Kidney epithelial cell (primary cell): ENCODE measurements around the gene COBLL1. TPM values are rescaled to one million over a fixed set of nuclear protein-coding genes. Genes with fewer than 3 reads are reported as not detected.

Source experiments
- DNase-seq: peaks from one replicate; pipeline ENCODE4 v3.0.0-alpha.2; 2010; ENCODE audit warnings: low read depth
- H3K27me3 ChIP-seq: 2 replicates; pipeline ENCODE4 v1.6.0; 2011; ENCODE audit warnings: low read length; ENCODE audit not compliant: control insufficient read depth, insufficient read depth
- H3K36me3 ChIP-seq: 2 replicates; pipeline ENCODE4 v1.5.1; 2011; ENCODE audit warnings: low read length; ENCODE audit not compliant: control insufficient read depth, insufficient read depth
- H3K4me3 ChIP-seq: 2 replicates; pipeline ENCODE4 v1.5.1; 2011; ENCODE audit warnings: low read depth, mild to moderate bottlenecking, control low read depth, low read length
- CTCF ChIP-seq: IDR thresholded peaks from 2 replicates; pipeline ENCODE4 v1.5.1; 2011; ENCODE audit warnings: mild to moderate bottlenecking, moderate library complexity, low read length, control low read depth, inconsistent platforms; ENCODE audit not compliant: insufficient read depth, poor library complexity, severe bottlenecking
- total RNA-seq: library from RNA; depleted of rRNA; stranded (reverse); fragments of >200 nt; gene quantifications from 2 replicates; pipeline ENCODE4 v1.2.3, GENCODE V29; 2015

Gene COBLL1
- total RNA-seq, 1 donor from 2014 or later = 57.2 TPM

GRCh38 chr2:164725542-164725941, 116.1 kb downstream of the COBLL1 start:
- no peaks in the 10 kb centered on the region for H3K27me3 ChIP-seq
- DNase-seq = no peak
- H3K36me3 ChIP-seq = no peaks in the 10 kb centered on the region
- H3K4me3 ChIP-seq = no peak overlapping the region
- no peak for TF ChIP-seq CTCF

- TF ChIP-seq CTCF = no peak
- H3K27me3 ChIP-seq = no peaks in the 10 kb centered on the region
- no peaks in the 10 kb centered on the region for H3K36me3 ChIP-seq
- no peak for DNase-seq
- H3K4me3 ChIP-seq = no peak overlapping the region
Measured at GRCh38 chr2:164722616-164723338, 118.8 kb downstream of the COBLL1 start.

- no peak for TF ChIP-seq CTCF
- Histone ChIP-seq H3K27me3 (no peaks in the 10 kb centered on the region), H3K36me3 (no peaks in the 10 kb centered on the region), H3K4me3 (no peak overlapping the region)
- no peak for DNase-seq
Measured at GRCh38 chr2:164721430-164721829, 120.2 kb downstream of the COBLL1 start.

GRCh38 chr2:164719996-164720941, 121.4 kb downstream of the COBLL1 start:
- Histone ChIP-seq H3K27me3 (no peaks in the 10 kb centered on the region), H3K4me3 (no peak overlapping the region), H3K36me3 (no peaks in the 10 kb centered on the region)
- TF ChIP-seq CTCF = no peak
- peak; percentile 72 for DNase-seq

GRCh38 chr2:164717000-164717803, 124.4 kb downstream of the COBLL1 start:
- peak; percentile 37 for TF ChIP-seq CTCF
- DNase-seq = no peak
- Histone ChIP-seq H3K36me3 (no peaks in the 10 kb centered on the region), H3K27me3 (no peaks in the 10 kb centered on the region), H3K4me3 (no peak overlapping the region)
